Measurements from ENCODE around the gene GLYATL2. TPM values are rescaled to one million over a fixed set of nuclear protein-coding genes. Genes with fewer than 3 reads are reported as not detected.

GLYATL2 gene
- total and polyA plus RNA-seq, 2 of the 8 experiments (the other 6 are each of a cell fraction or from before 2014, with no cell fraction given), result 0.39 to 0.69 TPM

- Histone ChIP-seq H2AK5ac (ENCODE audit: low read depth, low read length) (no peak overlapping the region), H3K9me3 (ENCODE audit: insufficient read depth in 2 of 2, low read depth in 1 of 2, low read length in 1 of 2) (peaks cover 22 to 26% of the 10 kb centered on the region in 2 experiments; a peak in 3 of 4 replicates), H2BK5ac (ENCODE audit: low read depth, low read length) (no peak overlapping the region), H3K36me3 (ENCODE audit: control insufficient read depth in 2 of 4, insufficient read depth in 4 of 4, low read length in 3 of 4) (no peaks in the 10 kb centered on the region), H3K18ac (ENCODE audit: extremely low read depth, low read length) (no peak overlapping the region), H3K23ac (ENCODE audit: insufficient read length) (no peak overlapping the region), H3K9ac (replicated peaks in 1 of 4; ENCODE audit: extremely low read depth in 1 of 4, low read depth in 3 of 4, low read length in 3 of 4) (no peak overlapping the region), H4K8ac (ENCODE audit: extremely low read depth, insufficient read depth, low read length) (no peak overlapping the region), H3K4me2 (ENCODE audit: insufficient read depth in 1 of 2, low read depth in 2 of 2, low read length in 2 of 2) (no peak overlapping the region), H3K4ac (replicated peaks; ENCODE audit: insufficient read length, low read depth, low read length) (no peak overlapping the region), H3K79me2 (ENCODE audit: control insufficient read depth in 1 of 2, insufficient read depth in 2 of 2, low read length in 2 of 2) (no peaks in the 10 kb centered on the region), H3K4me1 (replicated peaks in 1 of 4; ENCODE audit: control insufficient read depth in 3 of 4, insufficient read depth in 4 of 4, low read length in 3 of 4) (no peaks in the 10 kb centered on the region), H4K91ac (replicated peaks; ENCODE audit: insufficient read length, low read length) (no peak overlapping the region), H2BK15ac (ENCODE audit: low read length) (no peak overlapping the region), H2BK12ac (ENCODE audit: low read depth, low read length) (no peak overlapping the region), H3K23me2 (ENCODE audit: low read depth, low read length) (no peaks in the 10 kb centered on the region), H2BK120ac (replicated peaks; ENCODE audit: low read depth, low read length) (no peak overlapping the region), H4K5ac (ENCODE audit: insufficient read length, low read depth, low read length) (no peak overlapping the region), H3K14ac (ENCODE audit: insufficient read length) (no peak overlapping the region), H3K56ac (replicated peaks; ENCODE audit: insufficient read length, low read depth, low read length) (no peak overlapping the region), H2BK20ac (ENCODE audit: low read length) (no peak overlapping the region), H4K20me1 (replicated peaks in 1 of 2; ENCODE audit: control insufficient read depth in 1 of 2, insufficient read depth in 2 of 2, low read length in 2 of 2) (no peaks in the 10 kb centered on the region), H2AFZ (ENCODE audit: low read length) (no peak overlapping the region), H3K79me1 (ENCODE audit: low read depth, low read length) (no peaks in the 10 kb centered on the region), H3K27ac (ENCODE audit: low read depth, low read length) (no peak overlapping the region), H3K4me3 (ENCODE audit: extremely low read depth in 1 of 4, insufficient read depth in 2 of 4, low read depth in 3 of 4, low read length in 4 of 4) (no peak overlapping the region), H3K27me3 (replicated peaks in 1 of 4; ENCODE audit: control insufficient read depth in 3 of 4, extremely low read depth in 1 of 4, insufficient read depth in 3 of 4, low read length in 3 of 4) (no peaks in the 10 kb centered on the region)
- WGBS, 2 experiments (ENCODE audit: extremely low coverage in 1 of 2, insufficient coverage in 1 of 2, insufficient read length in 1 of 2, insufficient replicate concordance in 2 of 2, low coverage in 1 of 2, low lambda C conversion rate in 2 of 2, missing lambda C conversion rate in 1 of 2), result 96% methylated on average over 2 of the region's 2 CpGs; no CpG with 5 or more reads in 1 of the 2 experiments
- ChIA-PET POLR2A (ENCODE audit: partially characterized antibody) (no interaction called here), CTCF (ENCODE audit: partially characterized antibody) (no interaction called here)
- no peak for DNase-seq (ENCODE audit: low read depth in 1 of 2, low spot score in 2 of 2)
- FAIRE-seq, result no peak
- TF ChIP-seq CEBPB (IDR thresholded peaks at IDR 0.05; ENCODE audit: low read depth, low read length) (no peak), TCF12 (IDR thresholded peaks at IDR 0.05; ENCODE audit: low read depth, low read length) (no peak), ATF2 (IDR thresholded peaks at IDR 0.05; ENCODE audit: low read length) (no peak), RNF2 (IDR thresholded peaks at IDR 0.05; ENCODE audit: borderline replicate concordance, low read depth, low read length, missing control alignments, poor library complexity, severe bottlenecking) (no peak), TBP (IDR thresholded peaks at IDR 0.05; ENCODE audit: low read depth, low read length) (no peak)
These were observed 37.2 kb downstream of the GLYATL2 start for GRCh38 chr11:58807343-58807742.
